GM12878 (cell line): ENCODE measurements around the gene PPP1R7.

Source experiments
- ASH2L ChIP-seq: fragments of 300-600, 200-600 bp; sonication (generic); IDR thresholded peaks from 2 replicates; pipeline ENCODE4 v1.6.1; 2017; ENCODE audit warnings: low read depth, mild to moderate bottlenecking, borderline replicate concordance
- BHLHE40 ChIP-seq, 2 experiments: fragments of 450-650 bp in 1 of 2; IDR thresholded peaks; 2 replicates each; pipeline ENCODE4 v1.6.1; 2011 to 2017; ENCODE audit warnings: low read depth in 2 of 2, borderline replicate concordance in 1 of 2, improper control_type of control experiment in 1 of 2, low read length in 1 of 2, mild to moderate bottlenecking in 1 of 2
- CBX3 ChIP-seq: fragments of 200-600 bp; sonication (generic); IDR thresholded peaks from 2 replicates; pipeline ENCODE4 v1.6.1; 2016; ENCODE audit warnings: low read depth, borderline replicate concordance
- CBX5 ChIP-seq: sonication (generic); IDR thresholded peaks from 2 replicates; pipeline ENCODE4 v1.6.1; 2016; ENCODE audit warnings: low read depth, moderate library complexity, mild to moderate bottlenecking, inconsistent platforms
- CTCF ChIP-seq, 3 experiments: IDR thresholded peaks in 2 of 3; conservative IDR thresholded peaks in 1 of 3; 2 replicates each; pipeline ENCODE4 v1.5.1; 2011; ENCODE audit warnings: low read depth in 3 of 3, low read length in 3 of 3, mild to moderate bottlenecking in 3 of 3, control low read depth in 2 of 3, moderate library complexity in 2 of 3, inconsistent platforms in 1 of 3, mixed read lengths in 1 of 3; ENCODE audit not compliant: control insufficient read depth in 2 of 3, insufficient read depth in 1 of 3; ENCODE audit errors: extremely low read depth in 1 of 3
- DPF2 ChIP-seq: fragments of 450-650 bp; IDR thresholded peaks from 2 replicates; pipeline ENCODE4 v1.6.1; 2017; ENCODE audit warnings: mild to moderate bottlenecking
- KAT2A ChIP-seq: conservative IDR thresholded peaks from 2 replicates; pipeline ENCODE4 v1.6.1; 2011; ENCODE audit warnings: low read depth, low read length; ENCODE audit not compliant: control insufficient read depth
- MXI1 ChIP-seq: fragments of 150-350 bp; IDR thresholded peaks from 2 replicates; pipeline ENCODE4 v1.6.1; 2011; ENCODE audit warnings: low read depth, mild to moderate bottlenecking, inconsistent platforms, low read length, improper control_type of control experiment
- ZBTB4 ChIP-seq: fragments of 450-650 bp; formaldehyde crosslinking; IDR thresholded peaks from 2 replicates; pipeline ENCODE4 v1.4.0; 2022; ENCODE audit warnings: mild to moderate bottlenecking, moderate library complexity

GRCh38 chr2:241134711-241135110, 15.6 kb upstream of the PPP1R7 start:
- no peak for TF ChIP-seq MXI1
- TF ChIP-seq CBX3, result no peak
- no peak for TF ChIP-seq CTCF (IDR thresholded peaks at IDR 0.05 in 2 of 3, conservative IDR thresholded peaks at IDR 0.05 in 1 of 3; ENCODE audit: control insufficient read depth in 2 of 3, extremely low read depth in 1 of 3, insufficient read depth in 1 of 3, low read depth in 3 of 3, low read length in 3 of 3)
- no peak for TF ChIP-seq BHLHE40 (IDR thresholded peaks at IDR 0.05; ENCODE audit: borderline replicate concordance in 1 of 2, low read depth in 2 of 2, low read length in 1 of 2)
- no peak for TF ChIP-seq ZBTB4 (CRISPR knock-in tag)
- no peak for TF ChIP-seq CBX5
- TF ChIP-seq KAT2A, result no peak
- no peak for TF ChIP-seq ASH2L
- no peak for TF ChIP-seq DPF2
